NCI-H510A treated with DMSO at 0.1 percent for 48 hours (cell line): ENCODE results near the gene CDC42BPB.

ENCODE experiments used
- DNase-seq: peaks from one replicate; lab custom pipeline; 2025; lab: John Stamatoyannopoulos, UW

Gene CDC42BPB

GRCh38 chr14:102994689-102995088 is 62.7 kb downstream of the CDC42BPB start:
- DNase-seq, result no peak

- no peak for DNase-seq
These were observed 63.8 kb downstream of the CDC42BPB start for GRCh38 chr14:102993523-102993922.

GRCh38 chr14:102991376-102991775 is 66.0 kb downstream of the CDC42BPB start:
- DNase-seq, result no peak

- DNase-seq, result no peak
These were observed 69.3 kb downstream of the CDC42BPB start for GRCh38 chr14:102988054-102988453.

GRCh38 chr14:102986810-102987579 is 70.4 kb downstream of the CDC42BPB start:
- DNase-seq, result no peak

- no peak for DNase-seq
These were observed 71.7 kb downstream of the CDC42BPB start for GRCh38 chr14:102985665-102986064.

DNA sequence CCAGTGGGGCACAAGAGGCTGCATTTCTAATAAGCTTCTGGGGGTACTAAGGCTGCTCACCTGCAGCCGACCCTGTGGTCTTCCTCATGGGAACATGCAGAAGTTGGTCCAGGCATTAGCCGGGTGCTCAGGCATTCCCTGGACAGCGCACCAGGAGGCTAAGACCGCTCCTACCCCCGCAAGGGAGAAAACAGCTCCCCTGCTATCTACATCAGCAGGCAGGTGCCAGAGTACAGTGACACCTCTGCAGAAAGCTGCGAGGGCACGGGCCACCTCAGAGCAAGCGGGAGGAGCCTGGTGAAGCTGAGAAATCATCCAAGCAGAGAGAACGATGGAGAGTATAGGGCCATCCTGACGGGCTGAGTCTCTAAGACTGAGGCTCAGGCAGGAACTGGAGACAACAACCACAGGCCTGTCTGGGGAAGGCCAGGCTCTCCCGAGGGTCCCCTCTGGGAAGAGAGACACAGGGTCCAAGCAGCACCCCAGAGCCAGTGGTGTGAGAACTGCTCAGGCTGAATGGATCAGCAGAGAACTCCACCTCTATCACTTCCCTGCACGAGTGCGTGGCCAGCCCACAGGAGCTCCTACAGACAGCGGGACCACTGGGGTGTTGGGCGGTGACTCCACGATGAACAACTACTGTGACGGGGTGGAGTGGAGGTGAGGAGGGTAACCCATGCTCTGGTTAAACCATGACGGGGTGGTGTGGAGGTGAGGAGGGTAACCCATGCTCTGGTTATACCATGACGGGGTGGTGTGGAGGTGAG is 72.8 kb downstream of the CDC42BPB start:
- no peak for DNase-seq

GRCh38 chr14:102983496-102983895 is 73.9 kb downstream of the CDC42BPB start:
- DNase-seq, result no peak

- DNase-seq, result no peak
These were observed 74.4 kb downstream of the CDC42BPB start for GRCh38 chr14:102982852-102983470.

GRCh38 chr14:102980409-102980810 is 76.9 kb downstream of the CDC42BPB start:
- DNase-seq, result no peak

DNA sequence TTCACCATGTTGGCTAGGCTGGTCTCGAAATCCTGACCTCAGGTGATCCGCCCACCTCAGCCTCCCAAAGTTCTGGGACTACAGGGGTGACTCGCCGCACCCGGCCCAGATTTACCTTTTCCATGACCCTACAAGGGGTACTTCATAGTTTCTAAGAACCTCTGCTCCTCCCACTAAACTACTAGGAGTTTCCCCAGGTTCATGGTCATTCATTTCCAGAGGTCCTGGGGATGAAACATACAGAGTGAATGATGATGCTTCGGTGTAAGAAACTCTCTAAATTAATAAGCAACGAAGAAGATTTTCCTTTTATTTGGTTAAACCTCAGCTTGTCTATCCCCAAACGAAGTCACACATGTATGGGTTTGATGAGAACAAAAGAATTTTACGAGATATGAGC is 77.9 kb downstream of the CDC42BPB start:
- DNase-seq, result no peak

DNA sequence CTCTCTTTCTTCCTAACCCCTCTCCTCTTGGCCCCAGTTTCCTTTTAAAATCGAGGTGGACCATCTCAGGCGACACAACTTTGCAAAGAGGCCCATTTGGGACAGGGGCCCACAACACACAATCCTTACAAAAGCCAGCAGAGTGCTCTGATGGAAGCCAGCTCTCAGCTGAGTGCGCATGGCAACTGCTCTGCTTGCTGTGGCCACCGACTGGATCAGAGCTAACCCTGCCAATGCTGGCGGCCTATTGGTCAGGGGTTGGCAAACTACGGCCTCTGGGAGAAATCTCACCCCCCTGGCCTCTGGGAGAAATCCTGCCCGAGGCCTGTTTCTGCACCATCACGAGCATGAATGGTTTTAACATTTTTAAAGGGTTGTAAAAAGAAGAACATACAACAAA is 79.9 kb downstream of the CDC42BPB start:
- DNase-seq, result no peak

DNA sequence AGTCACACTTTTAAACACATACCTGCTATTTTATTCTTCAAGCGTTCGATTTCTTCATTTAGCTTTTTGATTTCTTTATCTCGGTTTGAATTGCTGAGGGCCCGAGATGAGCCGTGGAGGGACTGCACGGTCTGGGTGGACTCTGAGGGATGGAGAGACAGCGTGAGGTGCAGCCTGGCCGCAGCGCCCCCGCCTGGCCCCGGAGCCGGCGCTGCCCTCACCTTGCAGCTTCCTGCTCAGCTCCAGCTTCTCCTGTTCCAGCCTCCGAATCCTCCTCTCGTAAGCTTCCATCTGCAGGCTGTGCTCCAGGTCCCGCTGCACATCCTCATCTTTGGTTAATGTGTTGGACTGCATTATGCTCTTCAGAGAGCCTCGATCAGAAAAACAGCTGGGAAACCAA is 81.7 kb downstream of the CDC42BPB start:
- no peak for DNase-seq

- no peak for DNase-seq
These were observed 83.6 kb downstream of the CDC42BPB start for GRCh38 chr14:102973706-102974285.

- no peak for DNase-seq
These were observed 85.3 kb downstream of the CDC42BPB start for GRCh38 chr14:102971836-102972606.

- DNase-seq, result no peak
These were observed 86.0 kb downstream of the CDC42BPB start for GRCh38 chr14:102971314-102971713.

GRCh38 chr14:102970496-102970895 is 86.9 kb downstream of the CDC42BPB start:
- no peak for DNase-seq

DNA sequence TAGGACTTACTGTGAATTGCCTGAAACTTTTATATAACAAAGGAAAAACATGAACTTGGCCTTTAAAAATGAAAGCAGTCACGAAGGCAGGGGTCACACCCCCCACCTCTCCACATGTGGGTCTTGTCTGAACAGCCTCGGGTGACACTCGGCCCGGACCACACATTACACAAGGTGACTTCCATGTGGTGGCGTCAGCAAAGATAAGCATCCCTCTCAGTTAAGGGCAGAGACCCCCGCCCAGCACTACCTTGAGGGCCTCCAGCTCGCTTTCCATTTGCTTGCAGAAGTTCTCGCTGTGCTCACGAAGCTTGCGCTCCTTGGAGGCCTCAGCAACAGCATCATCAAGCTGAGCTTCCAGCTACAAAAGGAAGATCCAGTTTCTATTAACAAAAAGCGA is 87.4 kb downstream of the CDC42BPB start:
- DNase-seq, result no peak

DNA sequence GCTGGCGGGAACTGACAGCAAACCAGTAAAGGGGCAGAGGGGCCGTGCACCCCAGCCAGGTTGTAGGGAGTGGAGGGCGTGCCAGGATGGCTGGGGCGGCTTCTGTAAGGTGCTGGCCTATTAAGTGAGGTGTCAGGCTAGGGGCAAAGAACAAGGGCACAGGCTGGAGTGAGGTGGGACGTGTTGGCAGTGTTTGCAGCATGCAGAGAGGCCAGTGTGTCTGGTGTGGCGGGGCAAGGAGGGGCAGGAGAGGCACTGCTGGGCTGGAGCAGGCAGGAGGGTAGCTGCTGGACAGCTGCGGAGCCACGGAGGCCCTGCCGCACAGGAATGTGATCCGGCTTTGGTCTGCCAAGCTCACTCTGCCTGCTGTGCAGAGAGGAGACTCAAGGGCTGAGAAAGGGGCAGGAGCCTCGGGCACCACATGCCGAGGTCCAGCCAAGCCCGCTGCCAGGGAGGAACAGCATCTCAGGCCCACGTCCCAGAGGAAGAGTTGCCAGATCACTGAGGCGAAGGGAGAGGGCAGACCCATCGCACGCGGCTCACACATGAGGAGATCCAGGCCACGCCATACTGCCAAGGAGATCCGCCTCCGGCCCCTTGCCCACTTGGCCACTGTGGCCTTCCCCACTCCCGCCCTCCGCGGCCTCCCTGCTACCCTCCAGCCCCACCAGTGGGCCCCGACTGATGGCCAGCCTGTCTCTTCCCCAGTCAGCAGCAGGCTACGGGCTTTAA is 88.1 kb downstream of the CDC42BPB start:
- no peak for DNase-seq

- no peak for DNase-seq
These were observed 89.0 kb downstream of the CDC42BPB start for GRCh38 chr14:102968306-102968705.

- no peak for DNase-seq
These were observed 89.9 kb downstream of the CDC42BPB start for GRCh38 chr14:102967506-102967795.
